Stimulated activated CD8-positive, alpha-beta memory T cell treated with anti-CD3 and anti-CD28 coated beads, Interleukin-4, amount 100 ng/mL, for 24 hours (primary cell): ENCODE results near the gene FNDC11.
"Not testable (repeated sequence)": the region's sequence is repeated elsewhere in the genome, so short reads cannot be mapped to it uniquely, and the experiment has no call there.

Experiments used
- DNase-seq: peaks from one replicate; pipeline ENCODE4 v3.0.0-alpha.2; 2020; ENCODE audit warnings: low read depth

The FNDC11 gene

GRCh38 chr20:63553933-63554290, at the start of gene FNDC11:
FNDC11 (plus strand) TSS chr20:63554159; CDS start chr20:63555664, 1,505 bp downstream.
- DNase-seq, result no peak

GRCh38 chr20:63504642-63505041, 49.3 kb upstream of the FNDC11 start:
- DNase-seq, result no peak

- no peak for DNase-seq
Observed at GRCh38 chr20:63505281-63505680, 48.7 kb upstream of the FNDC11 start.

GRCh38 chr20:63505723-63506122, 48.2 kb upstream of the FNDC11 start:
- no peak for DNase-seq

GRCh38 chr20:63507083-63507743, 46.7 kb upstream of the FNDC11 start:
- DNase-seq, result no peak

- DNase-seq, result no peak
Observed at GRCh38 chr20:63508072-63508768, 45.7 kb upstream of the FNDC11 start.

- DNase-seq, result no peak
Observed at GRCh38 chr20:63509088-63509564, 44.8 kb upstream of the FNDC11 start.

- no peak for DNase-seq
Observed at GRCh38 chr20:63513207-63513606, 40.8 kb upstream of the FNDC11 start.

- not testable (repeated sequence) for DNase-seq
Observed at GRCh38 chr20:63514520-63514919, 39.4 kb upstream of the FNDC11 start.

GRCh38 chr20:63517376-63518309, 36.3 kb upstream of the FNDC11 start:
- DNase-seq, result no peak

GRCh38 chr20:63518351-63518861, 35.6 kb upstream of the FNDC11 start:
- DNase-seq, result no peak

- DNase-seq, result no peak
Observed at GRCh38 chr20:63518946-63519667, 34.9 kb upstream of the FNDC11 start.

GRCh38 chr20:63519668-63520503, 34.1 kb upstream of the FNDC11 start:
- DNase-seq, result peak; percentile 56

GRCh38 chr20:63520504-63520933, 33.4 kb upstream of the FNDC11 start, which contains the start of gene PPDPF:
PPDPF (plus strand) TSS chr20:63520765; CDS start chr20:63521309, 544 bp downstream.
- DNase-seq, result peak; percentile 70

GRCh38 chr20:63520934-63521601, 32.9 kb upstream of the FNDC11 start:
- DNase-seq, result peak; percentile 56

- no peak for DNase-seq
Observed at GRCh38 chr20:63521602-63522001, 32.4 kb upstream of the FNDC11 start.

- no peak for DNase-seq
Observed at GRCh38 chr20:63522091-63522868, 31.7 kb upstream of the FNDC11 start.

- DNase-seq, result no peak
Observed at GRCh38 chr20:63522981-63523611, 30.9 kb upstream of the FNDC11 start.

GRCh38 chr20:63525185-63525584, 28.8 kb upstream of the FNDC11 start:
- no peak for DNase-seq
